ENCODE data around the gene RNASE13.
"Not testable (repeated sequence)": the region's sequence is repeated elsewhere in the genome, so short reads cannot be mapped to it uniquely, and the experiment has no call there.

Gene RNASE13

DNA sequence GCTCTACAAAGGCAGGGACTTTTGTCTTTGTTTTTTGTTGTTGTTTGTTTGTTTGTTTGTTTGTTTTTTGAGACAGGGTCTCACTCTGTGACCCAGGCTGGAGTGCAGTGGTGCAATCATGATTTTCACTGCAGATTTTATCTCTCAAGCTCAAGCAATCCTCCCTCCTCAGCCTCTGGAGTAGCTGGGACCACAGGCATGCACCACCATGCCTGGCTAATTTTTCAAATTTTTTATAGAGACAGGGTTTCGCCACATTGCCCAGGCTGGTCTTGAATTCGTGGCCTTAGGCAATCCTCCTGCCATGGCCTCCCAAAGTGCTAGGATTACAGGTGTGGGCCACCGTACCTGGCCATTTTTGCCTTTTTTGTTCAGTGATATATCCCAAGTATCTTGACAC lies 6.3 kb upstream of the RNASE13 start:
- DNase-seq: not testable (repeated sequence)

DNA sequence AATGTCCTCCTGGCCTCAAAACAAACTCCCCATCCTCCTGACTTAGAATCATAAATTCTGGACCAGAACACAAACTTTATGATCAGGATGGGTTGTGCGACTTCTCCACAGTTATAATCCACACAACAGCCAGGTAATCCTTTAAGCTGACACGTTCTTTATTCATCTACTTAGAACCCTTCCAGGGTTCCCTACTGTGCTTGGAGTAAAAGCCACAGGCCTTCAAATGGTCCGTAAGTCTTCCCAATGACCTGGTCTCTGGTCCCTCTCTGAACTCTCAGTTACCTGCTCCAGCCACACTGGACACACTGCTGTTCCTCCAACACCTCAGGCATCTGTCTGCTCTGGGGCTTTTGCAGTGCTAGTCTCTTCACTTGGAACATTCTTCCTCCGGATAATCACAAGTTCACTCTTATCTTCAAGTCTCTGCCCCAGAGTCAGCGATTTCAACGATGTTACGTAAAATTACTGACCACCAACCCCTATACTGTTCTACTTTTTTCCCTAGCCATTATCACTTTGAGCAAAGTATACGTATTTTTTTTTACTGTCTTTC lies 5.8 kb upstream of the RNASE13 start:
- DNase-seq: no peak

GRCh38 chr14:21039585-21040369 lies 5.2 kb upstream of the RNASE13 start:
- DNase-seq: no peak

DNA sequence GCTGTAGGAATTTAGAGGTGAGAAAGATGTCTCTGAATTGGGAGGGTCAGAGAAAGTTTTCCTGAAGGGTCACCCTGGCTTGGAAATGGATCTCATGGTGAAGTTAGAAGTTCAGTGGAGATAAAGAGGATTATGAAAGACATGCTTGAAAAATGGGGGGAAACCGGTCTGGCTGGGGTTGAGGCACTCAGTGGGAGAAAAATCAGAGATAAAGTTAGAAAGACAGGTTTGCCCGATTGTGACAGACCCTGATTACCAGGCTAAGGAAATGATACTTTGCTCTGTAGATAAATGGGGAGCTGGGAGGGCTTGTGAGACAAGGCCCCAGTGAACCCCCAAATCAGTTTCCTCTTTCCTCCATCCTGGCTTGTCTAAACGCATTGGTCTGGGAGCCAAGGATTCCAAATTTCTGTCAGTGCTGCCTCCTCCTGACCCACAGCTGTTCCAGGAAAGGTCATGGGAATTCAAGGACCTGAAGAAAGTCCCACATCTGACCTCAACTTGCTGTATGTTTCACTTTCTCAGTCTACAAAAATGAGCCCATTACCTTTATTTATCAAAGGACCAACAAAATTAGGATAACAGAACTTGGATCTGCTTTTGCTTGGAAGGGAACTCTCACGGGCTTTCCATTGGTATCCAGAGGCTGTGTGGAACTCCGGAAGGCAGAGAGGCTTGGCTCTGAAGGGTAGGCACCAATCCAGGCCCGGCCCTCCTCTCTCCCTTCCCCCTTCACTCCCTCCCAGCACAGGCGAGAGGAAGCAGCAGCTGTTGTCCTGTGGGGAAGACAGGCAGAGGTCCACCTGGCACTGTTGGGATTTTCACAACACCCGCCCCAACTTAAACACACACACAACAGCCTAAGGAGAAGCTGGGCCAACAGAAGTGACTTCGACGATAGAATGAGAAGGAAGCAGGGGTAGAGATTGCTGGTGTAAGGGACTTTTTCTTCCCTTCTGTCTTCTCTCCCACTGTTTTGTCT lies 4.1 kb upstream of the RNASE13 start:
- DNase-seq: no peak

- no peak for DNase-seq
Observed at GRCh38 chr14:21037156-21037555, 2.5 kb upstream of the RNASE13 start.

DNA sequence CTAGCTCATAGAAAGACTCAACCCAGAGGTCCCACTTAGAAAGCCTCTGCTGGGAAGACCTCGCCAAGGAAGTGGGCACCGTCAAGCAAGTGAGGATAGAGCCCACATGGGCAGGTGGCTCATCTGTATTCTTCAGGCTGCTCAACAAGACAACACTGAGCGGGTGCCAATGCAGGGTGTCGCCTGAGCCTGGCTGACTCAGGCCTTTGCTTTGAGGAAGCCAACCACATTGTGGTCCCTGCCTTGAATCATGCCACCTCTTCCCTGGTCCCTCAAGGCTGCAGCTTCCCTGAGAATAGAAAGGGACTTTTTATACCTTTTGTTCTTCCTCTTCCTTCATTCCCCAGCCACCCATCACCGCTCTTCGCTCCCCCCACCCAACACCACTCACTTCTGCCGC lies 2.1 kb upstream of the RNASE13 start:
- no peak for DNase-seq

GRCh38 chr14:21033133-21033698 lies 1.4 kb downstream of the RNASE13 start:
- no peak for DNase-seq

- DNase-seq: no peak
Observed at GRCh38 chr14:21032326-21033132, 2.1 kb downstream of the RNASE13 start.

DNA sequence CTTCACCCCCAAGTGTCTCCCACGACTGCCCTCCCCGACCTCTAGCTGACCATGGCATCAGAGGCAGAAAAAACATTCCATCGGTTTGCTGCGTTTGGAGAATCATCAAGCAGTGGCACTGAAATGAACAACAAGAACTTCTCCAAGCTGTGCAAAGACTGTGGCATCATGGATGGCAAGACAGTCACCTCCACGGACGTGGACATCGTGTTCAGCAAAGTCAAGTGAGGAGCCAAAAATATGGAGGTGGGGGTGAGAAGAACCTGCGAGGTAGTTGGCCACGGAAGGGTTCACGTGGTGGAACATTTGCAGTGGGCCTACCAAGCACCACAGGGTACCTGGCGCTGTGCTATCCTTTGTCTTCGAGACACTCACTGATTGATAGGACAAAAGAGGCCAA lies 4.1 kb downstream of the RNASE13 start:
- no peak for DNase-seq

DNA sequence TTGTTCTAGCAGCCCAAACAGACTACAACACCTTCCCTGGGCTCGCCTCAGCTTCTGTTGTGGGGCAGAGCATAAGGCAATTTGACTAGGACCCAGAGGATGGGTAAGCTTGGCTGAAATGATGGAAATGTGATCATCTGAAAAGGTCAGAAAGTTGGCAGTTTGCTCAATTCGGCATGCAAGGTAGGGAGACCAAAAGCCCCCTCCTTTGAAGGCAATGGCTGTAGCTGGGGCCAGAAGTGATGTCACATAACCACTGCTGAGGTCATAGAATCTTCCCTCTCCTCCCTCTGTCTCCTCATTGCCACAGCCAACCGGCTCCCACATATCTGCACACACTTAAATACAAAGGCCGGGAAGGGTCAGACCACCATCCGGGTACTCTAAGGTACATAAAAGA lies 4.7 kb downstream of the RNASE13 start, which contains the start of gene TPPP2:
Gene TPPP2 (plus strand): TSS at position 301 of the 400 bp plus-strand sequence. CDS start 365 bp downstream, outside the sequence.
- no peak for DNase-seq

GRCh38 chr14:21026988-21027315 lies 7.7 kb downstream of the RNASE13 start:
- no peak for DNase-seq

DNA sequence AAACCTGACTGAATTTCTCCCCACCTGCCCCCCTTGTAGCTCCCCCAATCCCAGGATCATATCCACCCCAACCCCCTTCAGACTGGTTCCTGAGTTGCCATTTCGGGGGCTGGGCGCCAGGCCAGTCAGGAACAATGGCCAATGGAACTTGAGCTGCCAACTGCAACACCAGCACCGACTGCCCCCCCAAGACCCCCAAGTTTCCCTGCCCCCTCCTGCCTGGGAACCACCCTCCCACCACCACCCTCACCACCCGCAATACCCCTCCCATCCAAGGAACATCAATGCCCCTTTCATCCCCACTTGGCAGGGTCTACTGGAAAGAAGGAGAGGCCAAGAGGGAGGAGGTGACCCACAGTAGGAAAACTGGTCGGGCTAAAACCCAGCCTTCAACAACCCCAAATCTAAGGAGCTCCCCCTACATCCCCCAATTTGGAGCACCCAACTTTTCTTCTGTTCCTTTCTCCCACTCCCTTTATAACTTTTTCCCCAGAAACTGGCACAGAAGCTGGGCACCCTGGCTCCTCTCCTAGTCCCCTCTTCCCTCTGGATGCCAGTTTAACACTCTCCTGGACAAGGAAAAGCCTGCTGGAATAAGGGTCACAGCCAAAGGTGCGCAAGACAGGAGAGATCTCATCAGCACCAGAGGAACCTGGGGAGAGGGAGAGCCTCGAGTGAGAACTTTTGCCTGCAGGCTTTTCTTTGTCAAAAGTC lies 8.2 kb downstream of the RNASE13 start:
- no peak for DNase-seq

DNA sequence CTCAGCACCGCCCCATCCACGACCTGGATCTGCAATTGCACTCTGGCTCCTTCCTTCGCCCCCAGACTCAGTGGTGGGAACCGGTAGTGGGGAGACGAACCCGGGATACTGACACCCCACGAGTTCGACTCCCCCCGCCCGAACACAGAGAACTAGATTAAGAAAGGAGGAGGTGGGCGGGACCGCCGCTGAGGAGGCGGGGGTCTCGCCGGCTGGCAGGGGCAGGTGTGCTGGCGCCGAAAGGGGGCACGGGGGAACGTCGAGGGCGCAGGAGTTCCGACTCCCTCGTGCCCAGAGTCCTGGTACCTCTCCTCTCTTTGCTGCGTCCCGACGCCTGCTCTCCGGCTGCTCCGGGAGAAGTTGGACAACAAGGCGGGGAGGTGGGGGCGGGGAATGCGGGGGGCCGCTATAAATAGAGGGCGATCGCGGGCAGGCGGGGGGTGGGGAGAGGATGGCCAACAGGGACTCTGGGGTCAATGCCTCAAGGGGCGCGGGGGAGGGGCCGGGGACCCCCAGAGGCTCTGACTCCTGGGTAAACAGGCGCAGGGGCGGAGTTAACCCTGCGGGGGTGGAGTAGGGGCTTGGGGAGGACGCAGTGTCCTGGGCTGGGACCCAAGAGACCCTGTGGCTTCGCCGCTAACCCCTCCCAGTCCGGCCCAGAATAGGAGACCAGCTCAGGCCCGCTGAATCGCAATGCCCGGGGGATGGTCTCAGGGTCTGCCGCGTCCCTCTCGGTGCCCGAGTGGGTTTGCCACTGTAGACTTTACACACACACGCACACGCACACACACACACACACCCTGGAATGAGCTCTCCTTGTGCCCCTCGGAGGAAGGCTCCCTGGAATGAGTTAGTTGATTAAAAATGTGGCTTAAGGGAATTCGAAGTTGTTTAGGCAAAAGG lies 9.0 kb downstream of the RNASE13 start:
- no peak for DNase-seq

DNA sequence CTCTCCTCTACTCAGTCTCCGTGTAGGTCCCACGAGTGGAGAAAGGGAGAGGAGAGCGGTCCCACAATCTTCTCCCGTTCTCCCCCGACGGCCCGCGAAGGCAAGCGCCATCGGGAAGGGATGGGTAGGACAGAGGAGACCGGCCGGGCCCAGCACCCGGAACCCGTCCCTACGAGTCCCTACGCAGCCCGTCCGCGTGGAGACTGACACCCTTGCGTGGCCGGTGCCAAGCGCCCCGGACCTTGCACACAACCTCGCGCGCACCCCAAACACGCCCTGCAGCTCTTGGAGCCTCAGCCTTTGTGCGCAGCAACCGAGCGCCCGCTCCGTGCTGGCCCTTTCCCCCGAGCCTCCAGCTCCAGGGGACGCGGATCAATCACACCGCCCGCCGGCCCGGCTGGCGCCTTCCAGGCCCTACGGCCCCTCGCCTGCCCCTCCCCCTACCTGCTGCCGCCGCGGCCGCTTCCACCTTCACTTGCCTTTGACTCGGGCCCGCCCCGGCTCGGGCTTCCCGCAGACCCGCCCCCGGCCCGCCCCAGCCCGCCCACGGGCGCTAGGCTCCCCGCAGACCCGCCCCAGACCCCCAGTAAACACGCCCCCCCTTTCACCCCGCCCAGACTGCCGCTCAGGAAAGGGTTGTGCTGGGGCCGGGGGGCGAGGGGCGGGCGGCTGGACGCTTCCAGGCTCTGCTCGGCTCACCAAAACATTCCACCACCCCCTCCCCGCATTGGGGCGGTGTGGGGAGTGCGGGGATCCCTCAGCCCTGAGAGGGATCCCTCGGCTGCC lies 9.8 kb downstream of the RNASE13 start, which contains the start of gene NDRG2:
Gene NDRG2 (minus strand): TSS at position 477 of the 786 bp plus-strand sequence. CDS start 1,746 bp downstream, outside the sequence.
- DNase-seq: peak; percentile 58

- no peak for DNase-seq
Observed at GRCh38 chr14:21023817-21024584, 10.6 kb downstream of the RNASE13 start.

DNA sequence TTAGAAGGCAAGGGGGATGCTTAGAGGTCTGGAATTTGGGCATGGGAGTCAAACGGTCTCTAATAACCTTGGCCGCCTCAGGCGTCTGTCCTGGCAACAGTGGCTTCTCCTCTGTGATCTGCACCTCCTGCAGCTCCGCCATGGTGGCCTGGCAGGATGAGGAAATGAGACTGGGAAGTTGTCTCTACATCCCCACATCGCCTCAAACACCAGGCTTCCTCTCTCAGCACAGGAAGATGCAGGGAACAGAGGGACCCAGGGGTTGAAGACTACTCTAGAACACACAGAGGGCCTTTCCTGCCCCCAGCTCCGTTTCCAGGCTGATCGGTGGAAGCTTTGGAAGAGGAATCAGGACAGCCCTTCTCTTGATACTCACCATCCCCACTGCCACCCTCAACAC lies 11.4 kb downstream of the RNASE13 start:
- no peak for DNase-seq

DNA sequence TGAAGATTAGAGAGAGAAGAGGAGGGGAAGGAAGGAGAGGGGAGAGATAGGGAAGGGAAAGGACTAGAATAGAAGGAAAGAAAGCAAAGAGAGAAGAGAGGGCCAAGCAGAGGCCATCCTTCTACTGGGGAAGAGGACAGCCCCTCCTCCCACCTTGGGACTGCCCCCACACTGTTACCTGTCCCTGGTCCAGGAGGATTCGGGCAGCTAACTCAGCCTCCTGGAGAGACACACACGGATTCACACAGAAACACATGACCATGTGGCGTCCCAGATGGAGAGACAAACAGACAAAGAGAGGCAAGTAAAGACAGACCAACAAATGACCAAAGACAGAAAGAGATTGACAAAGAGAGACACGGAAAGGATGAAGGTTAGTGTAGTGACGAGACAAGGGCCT lies 11.9 kb downstream of the RNASE13 start:
- DNase-seq: no peak

DNA sequence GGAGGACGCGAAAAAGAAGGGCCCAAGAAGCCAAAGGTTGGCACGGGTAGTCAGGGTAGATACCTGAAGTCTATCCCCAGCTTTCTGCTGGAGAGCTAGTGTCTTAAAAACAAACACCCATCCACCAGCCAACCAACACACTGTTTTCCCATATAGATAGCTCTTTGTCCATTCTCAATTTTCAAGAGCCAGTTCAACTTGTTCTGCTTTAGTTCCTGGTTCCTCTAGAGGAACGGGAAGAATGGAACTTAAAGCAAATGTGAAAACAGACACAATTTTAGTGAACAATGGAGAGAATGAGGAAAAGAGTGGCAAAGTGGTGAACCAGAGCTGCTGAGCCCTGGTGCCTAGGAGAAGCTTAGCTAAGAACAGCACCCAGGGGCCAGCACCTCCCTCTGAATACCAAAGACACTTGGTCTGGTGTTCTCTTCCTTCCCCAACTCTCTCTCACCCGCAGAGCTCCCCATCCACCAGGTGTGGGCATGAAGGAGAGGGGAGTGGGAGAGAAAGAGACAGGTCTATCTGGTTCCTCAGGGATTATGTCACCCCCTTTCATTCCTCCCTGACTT lies 13.5 kb downstream of the RNASE13 start:
- DNase-seq: no peak
